H9 (cell line): ENCODE results near the gene CCK. TPM values are rescaled to one million over a fixed set of nuclear protein-coding genes. Genes with fewer than 3 reads are reported as not detected.
"Not testable (repeated sequence)": the region's sequence is repeated elsewhere in the genome, so short reads cannot be mapped to it uniquely, and the experiment has no call there.

Experiments
- DNase-seq: peaks from one replicate; pipeline ENCODE4 v3.0.0-alpha.2; 2017
- H2AFZ ChIP-seq: one replicate; pipeline ENCODE4 v1.6.1; 2013; ENCODE audit warnings: mild to moderate bottlenecking, low read length, control low read depth, moderate library complexity
- H2AK5ac ChIP-seq: 2 replicates; pipeline ENCODE4 v1.6.1; 2013; ENCODE audit warnings: low read length, control low read depth, mixed read lengths; ENCODE audit not compliant: insufficient read length
- H2BK120ac ChIP-seq: one replicate; pipeline ENCODE4 v1.6.1; 2013; ENCODE audit warnings: low read depth, mild to moderate bottlenecking, low read length, control low read depth, inconsistent platforms; ENCODE audit not compliant: poor library complexity, severe bottlenecking
- H2BK12ac ChIP-seq: 2 replicates; pipeline ENCODE4 v1.6.1; 2013; ENCODE audit warnings: low read length, control low read depth, mixed read lengths, low read depth; ENCODE audit not compliant: insufficient read length
- H2BK15ac ChIP-seq: 2 replicates; pipeline ENCODE4 v1.6.1; 2013; ENCODE audit warnings: low read depth, low read length, control low read depth
- H2BK20ac ChIP-seq: one replicate; pipeline ENCODE4 v1.6.1; 2013; ENCODE audit warnings: low read depth, mild to moderate bottlenecking, low read length, control low read depth, inconsistent platforms; ENCODE audit not compliant: poor library complexity, severe bottlenecking
- H2BK5ac ChIP-seq: 2 replicates; pipeline ENCODE4 v1.6.1; 2013; ENCODE audit warnings: low read length, control low read depth, mixed read lengths; ENCODE audit not compliant: insufficient read length
- H3K14ac ChIP-seq: 2 replicates; pipeline ENCODE4 v1.6.1; 2013; ENCODE audit warnings: low read length, control low read depth; ENCODE audit not compliant: insufficient read depth
- H3K18ac ChIP-seq: 2 replicates; pipeline ENCODE4 v1.6.1; 2013; ENCODE audit warnings: low read depth, mild to moderate bottlenecking, mixed read lengths, low read length, control low read depth; ENCODE audit not compliant: insufficient read length
- H3K23ac ChIP-seq: 2 replicates; pipeline ENCODE4 v1.6.1; 2013; ENCODE audit warnings: low read length, control low read depth, mixed read lengths, low read depth; ENCODE audit not compliant: insufficient read length
- H3K23me2 ChIP-seq: 2 replicates; pipeline ENCODE4 v1.6.1; 2013; ENCODE audit warnings: low read depth, mild to moderate bottlenecking, mixed read lengths, low read length, control low read depth; ENCODE audit not compliant: insufficient read length, poor library complexity, severe bottlenecking
- H3K27ac ChIP-seq: 2 replicates; pipeline ENCODE4 v1.5.1; 2013; ENCODE audit warnings: low read length, control low read depth, mixed read lengths, low read depth; ENCODE audit not compliant: insufficient read length
- H3K27me3 ChIP-seq: 2 replicates; pipeline ENCODE4 v1.6.1; 2013; ENCODE audit warnings: low read length, control low read depth, inconsistent platforms; ENCODE audit not compliant: insufficient read depth
- H3K4ac ChIP-seq: 2 replicates; pipeline ENCODE4 v1.6.1; 2013; ENCODE audit warnings: low read depth, mild to moderate bottlenecking, control low read depth, inconsistent platforms, low read length, moderate library complexity
- H3K4me1 ChIP-seq: 2 replicates; pipeline ENCODE4 v1.6.1; 2013; ENCODE audit warnings: low read length, control low read depth, inconsistent platforms; ENCODE audit not compliant: insufficient read depth
- H3K4me2 ChIP-seq: 2 replicates; pipeline ENCODE4 v1.6.1; 2013; ENCODE audit warnings: low read length, control low read depth, mixed read lengths; ENCODE audit not compliant: insufficient read length, insufficient read depth
- H3K56ac ChIP-seq: 2 replicates; pipeline ENCODE4 v1.6.1; 2013; ENCODE audit warnings: low read depth, mild to moderate bottlenecking, mixed read lengths, low read length, control low read depth; ENCODE audit not compliant: insufficient read length
- H3K79me1 ChIP-seq: 2 replicates; pipeline ENCODE4 v1.6.1; 2013; ENCODE audit warnings: low read depth, mild to moderate bottlenecking, moderate library complexity, low read length, control low read depth, inconsistent platforms; ENCODE audit not compliant: insufficient read depth, poor library complexity, severe bottlenecking
- H3K79me2 ChIP-seq: 2 replicates; pipeline ENCODE4 v1.6.1; 2013; ENCODE audit warnings: low read length, control low read depth, inconsistent platforms; ENCODE audit not compliant: insufficient read depth
- H3K9ac ChIP-seq: 2 replicates; pipeline ENCODE4 v1.6.1; 2013; ENCODE audit warnings: low read length, control low read depth, mixed read lengths; ENCODE audit not compliant: insufficient read length; ENCODE audit errors: extremely low read depth
- H3K9me3 ChIP-seq: one replicate; pipeline ENCODE4 v1.6.1; 2013; ENCODE audit warnings: low read depth, low read length, inconsistent platforms; ENCODE audit not compliant: control insufficient read depth
- H3T11ph ChIP-seq: one replicate; pipeline ENCODE4 v1.6.1; 2013; ENCODE audit warnings: mild to moderate bottlenecking, low read length, control low read depth, inconsistent platforms
- H4K20me1 ChIP-seq: one replicate; pipeline ENCODE4 v1.6.1; 2013; ENCODE audit not compliant: control insufficient read depth, insufficient read length, insufficient read depth
- H4K5ac ChIP-seq: 2 replicates; pipeline ENCODE4 v1.6.1; 2013; ENCODE audit warnings: low read depth, mild to moderate bottlenecking, mixed read lengths, low read length, control low read depth; ENCODE audit not compliant: insufficient read length
- H4K8ac ChIP-seq: replicated peaks from 2 replicates; pipeline ENCODE4 v1.6.1; 2013; ENCODE audit warnings: low read length, control low read depth, mixed read lengths, low read depth; ENCODE audit not compliant: insufficient read length
- H4K91ac ChIP-seq: 2 replicates; pipeline ENCODE4 v1.6.1; 2013; ENCODE audit warnings: low read depth, mild to moderate bottlenecking, moderate library complexity, mixed read lengths, low read length, control low read depth; ENCODE audit not compliant: insufficient read length
- H3K27ac Mint-ChIP-seq, 3 experiments: 2 replicates in 2 of 3; 3 replicates in 1 of 3; pipeline ENCODE4 v1.8.0; 2020 to 2021; ENCODE audit warnings: mixed read lengths in 3 of 3, mild to moderate bottlenecking in 1 of 3, moderate library complexity in 1 of 3
- H3K27me3 Mint-ChIP-seq: 2 replicates; pipeline ENCODE4 v1.8.0; 2021; ENCODE audit warnings: low read depth, mild to moderate bottlenecking, moderate library complexity, mixed read lengths
- H3K36me3 Mint-ChIP-seq, 3 experiments: 2 replicates in 2 of 3; 3 replicates in 1 of 3; pipeline ENCODE4 v1.8.0; 2020 to 2021; ENCODE audit warnings: low read depth in 3 of 3, mixed read lengths in 3 of 3; ENCODE audit not compliant: insufficient read depth in 1 of 3
- H3K4me1 Mint-ChIP-seq, 2 experiments: 2 replicates each; pipeline ENCODE4 v1.8.0; 2020; ENCODE audit warnings: mixed read lengths in 2 of 2
- H3K4me3 Mint-ChIP-seq, 2 experiments: 2 replicates in 1 of 2; 3 replicates in 1 of 2; pipeline ENCODE4 v1.8.0; 2020 to 2021; ENCODE audit warnings: mild to moderate bottlenecking in 2 of 2, mixed read lengths in 2 of 2, moderate library complexity in 1 of 2
- H3K9me3 Mint-ChIP-seq, 2 experiments: 2 replicates in 1 of 2; 3 replicates in 1 of 2; pipeline ENCODE4 v1.8.0; 2020; ENCODE audit warnings: mild to moderate bottlenecking in 2 of 2, mixed read lengths in 2 of 2, moderate library complexity in 1 of 2
- CTCF ChIP-seq: fragments of 200-600 bp; sonication (generic); conservative IDR thresholded peaks from 3 replicates; pipeline ENCODE4 v1.8.0; 2021; ENCODE audit warnings: antibody characterized with exemption, mild to moderate bottlenecking
- WGBS: extraction: QIAGEN DNeasy Blood & Tissue Kit; methylation state at CpG from one replicate; pipeline ENCODE4 v1.1.7; 2013; ENCODE audit warnings: missing lambda C conversion rate, low lambda C conversion rate, mixed read lengths; ENCODE audit not compliant: insufficient read length; ENCODE audit errors: extremely low coverage; 5-methylcytosine and 5-hydroxymethylcytosine counted together
- total RNA-seq: library from RNA; stranded (reverse); gene quantifications from 2 replicates; pipeline ENCODE4 v1.2.1, GENCODE V29; 2021

The CCK gene
- total RNA-seq, 1 experiment from 2014 or later: 0.37 TPM

- Histone ChIP-seq H4K5ac (no peak overlapping the region), H3K4me2 (no peak overlapping the region)
- WGBS: no CpG with 5 or more reads among the region's 2 CpGs
These were observed 22.4 kb upstream of the CCK start for GRCh38 chr3:42288385-42288784.

GRCh38 chr3:42287423-42287822 is 21.4 kb upstream of the CCK start:
- H2AK5ac ChIP-seq, H3K4me1 ChIP-seq, H2BK120ac ChIP-seq, H3K4me3 Mint-ChIP-seq, H4K91ac ChIP-seq, DNase-seq, H3K9me3 ChIP-seq, H3K4me2 ChIP-seq, H3K23me2 ChIP-seq, H3K27ac ChIP-seq, H4K20me1 ChIP-seq, H3K23ac ChIP-seq, H3K27me3 ChIP-seq, H3K79me2 ChIP-seq, H2AFZ ChIP-seq, H3T11ph ChIP-seq, H3K79me1 ChIP-seq, H3K18ac ChIP-seq, H4K8ac ChIP-seq, H3K14ac ChIP-seq, H2BK12ac ChIP-seq, H2BK5ac ChIP-seq, H3K4me1 Mint-ChIP-seq, H4K5ac ChIP-seq, H3K56ac ChIP-seq, H2BK15ac ChIP-seq, H3K4ac ChIP-seq, H3K9ac ChIP-seq, H3K27ac Mint-ChIP-seq, H2BK20ac ChIP-seq: not testable (repeated sequence)
- Mint-ChIP-seq H3K9me3 (peaks cover 29 to 37% of the 10 kb centered on the region in 2 experiments), H3K36me3 (peaks cover 5 to 12% (median 10%) of the 10 kb centered on the region in 3 experiments), H3K27me3 (peaks cover 14% of the 10 kb centered on the region)
- no CpG with 5 or more reads among the region's 8 CpGs for WGBS

More at GRCh38 chr3:42288385-42288784, 22.4 kb upstream of the CCK start:
- Histone ChIP-seq H3K4ac (no peak overlapping the region), H3T11ph (no peak overlapping the region), H3K27ac (no peak overlapping the region), H3K79me1 (no peaks in the 10 kb centered on the region), H2BK120ac (no peak overlapping the region), H3K79me2 (no peaks in the 10 kb centered on the region), H2AFZ (no peak overlapping the region), H2BK12ac (no peak overlapping the region), H2BK15ac (no peak overlapping the region), H3K14ac (no peak overlapping the region), H4K20me1 (no peaks in the 10 kb centered on the region), H3K27me3 (no peaks in the 10 kb centered on the region), H4K8ac (no peak overlapping the region), H3K23me2 (no peaks in the 10 kb centered on the region), H3K4me1 (no peaks in the 10 kb centered on the region), H3K9ac (no peak overlapping the region), H3K18ac (no peak overlapping the region), H3K23ac (no peak overlapping the region), H2BK5ac (no peak overlapping the region), H2AK5ac (no peak overlapping the region), H3K56ac (no peak overlapping the region), H3K9me3 (no peaks in the 10 kb centered on the region), H4K91ac (no peak overlapping the region), H2BK20ac (no peak overlapping the region)
- DNase-seq: no peak
- Mint-ChIP-seq H3K9me3 (peaks cover 27 to 37% of the 10 kb centered on the region in 2 experiments), H3K4me1 (no peaks in the 10 kb centered on the region), H3K27ac (no peak overlapping the region), H3K27me3 (peaks cover 14% of the 10 kb centered on the region), H3K4me3 (no peak overlapping the region), H3K36me3 (peaks cover 5 to 12% (median 10%) of the 10 kb centered on the region in 3 experiments)
- no peak for TF ChIP-seq CTCF
